GM19240 (cell line): ENCODE measurements around the gene TOR3A.
A peak's percentile ranks its signal among the peaks of the same experiment; 100 is the strongest.

Source experiments
- DNase-seq: peaks from one replicate; pipeline ENCODE4 v3.0.0; 2011; ENCODE audit warnings: low spot score; ENCODE audit not compliant: insufficient read length

Gene TOR3A

GRCh38 chr1:179066471-179066870, 15.4 kb upstream of the TOR3A start:
- DNase-seq, result no peak

- no peak for DNase-seq
These were observed 4.5 kb upstream of the TOR3A start for GRCh38 chr1:179077396-179077795.

- DNase-seq, result peak; percentile 18
These were observed 2.6 kb upstream of the TOR3A start for GRCh38 chr1:179079113-179079761.

- DNase-seq, result no peak
These were observed 794 bp upstream of the TOR3A start for GRCh38 chr1:179080866-179081686.

- DNase-seq, result peak; percentile 8
These were observed 596 bp downstream of the TOR3A start for GRCh38 chr1:179082333-179082998.

GRCh38 chr1:179082999-179083335, 1.1 kb downstream of the TOR3A start:
- no peak for DNase-seq

GRCh38 chr1:179083533-179083932, 1.7 kb downstream of the TOR3A start:
- peak; percentile 9 for DNase-seq

- no peak for DNase-seq
These were observed 5.8 kb downstream of the TOR3A start for GRCh38 chr1:179087665-179088064.

GRCh38 chr1:179089827-179090482, 8.1 kb downstream of the TOR3A start:
- no peak for DNase-seq

GRCh38 chr1:179090522-179090921, 8.7 kb downstream of the TOR3A start:
- no peak for DNase-seq

GRCh38 chr1:179090923-179091322, 9.1 kb downstream of the TOR3A start:
- DNase-seq, result no peak

GRCh38 chr1:179091691-179092165, 9.9 kb downstream of the TOR3A start:
- DNase-seq, result no peak

GRCh38 chr1:179092896-179093461, 11.1 kb downstream of the TOR3A start:
- no peak for DNase-seq

- no peak for DNase-seq
These were observed 12.9 kb downstream of the TOR3A start for GRCh38 chr1:179094818-179095217.

GRCh38 chr1:179095377-179095776, 13.5 kb downstream of the TOR3A start:
- DNase-seq, result no peak

- no peak for DNase-seq
These were observed 14.1 kb downstream of the TOR3A start for GRCh38 chr1:179095924-179096323.

- no peak for DNase-seq
These were observed 18.0 kb downstream of the TOR3A start for GRCh38 chr1:179099891-179100290.

- DNase-seq, result no peak
These were observed 19.7 kb downstream of the TOR3A start for GRCh38 chr1:179101566-179101965.

GRCh38 chr1:179103999-179104398, 22.1 kb downstream of the TOR3A start:
- no peak for DNase-seq

GRCh38 chr1:179104611-179105250, 22.9 kb downstream of the TOR3A start:
- no peak for DNase-seq

- DNase-seq, result no peak
These were observed 23.5 kb downstream of the TOR3A start for GRCh38 chr1:179105393-179105792.
